HG02642 (cell line): ENCODE results near the gene KCNN3.
A peak's percentile ranks its signal among the peaks of the same experiment; 100 is the strongest.

Source experiments
- ATAC-seq: cut with Tn5 transposase; IDR thresholded peaks from one replicate; pipeline ENCODE4 v1.9.1; 2021; ENCODE audit warnings: mild to moderate bottlenecking; ENCODE audit not compliant: unreplicated experiment, poor library complexity

KCNN3 gene

DNA sequence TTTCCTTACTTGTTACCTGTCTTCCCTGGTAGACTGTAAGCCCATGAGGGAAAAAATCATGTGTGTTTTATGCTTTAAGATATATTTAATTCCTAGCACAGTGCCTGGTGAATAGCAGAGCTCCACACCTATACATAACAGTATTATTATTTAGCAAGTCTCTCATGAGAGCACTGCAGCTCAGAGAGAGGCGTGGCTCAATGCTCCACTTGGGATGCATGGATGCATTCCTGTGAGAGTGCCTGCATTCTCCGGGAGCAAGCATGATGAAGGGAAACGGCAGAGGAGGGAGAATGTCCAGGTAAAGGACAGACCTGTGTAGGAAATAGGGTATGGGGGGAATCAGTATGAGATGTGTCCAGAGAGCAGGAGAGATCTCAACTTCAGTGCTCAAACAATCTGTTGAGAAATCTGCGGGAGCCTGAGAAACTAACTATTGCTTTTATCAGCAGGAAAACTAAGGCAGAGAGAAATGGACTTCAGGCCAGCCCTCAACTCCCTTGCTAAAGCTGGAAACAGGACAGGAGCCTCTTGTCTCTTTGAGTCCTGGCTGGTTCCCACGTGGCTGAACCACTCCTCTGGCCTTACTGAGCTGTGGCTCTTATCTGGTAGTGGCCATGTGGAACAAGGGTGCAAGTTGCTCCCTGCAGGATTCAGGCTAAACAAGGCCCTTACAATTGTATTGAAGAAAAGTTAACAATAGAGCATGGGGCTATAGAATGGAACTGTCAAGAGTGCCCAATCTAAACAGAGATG is 113.1 kb downstream of the KCNN3 start:
- ATAC-seq = no peak

DNA sequence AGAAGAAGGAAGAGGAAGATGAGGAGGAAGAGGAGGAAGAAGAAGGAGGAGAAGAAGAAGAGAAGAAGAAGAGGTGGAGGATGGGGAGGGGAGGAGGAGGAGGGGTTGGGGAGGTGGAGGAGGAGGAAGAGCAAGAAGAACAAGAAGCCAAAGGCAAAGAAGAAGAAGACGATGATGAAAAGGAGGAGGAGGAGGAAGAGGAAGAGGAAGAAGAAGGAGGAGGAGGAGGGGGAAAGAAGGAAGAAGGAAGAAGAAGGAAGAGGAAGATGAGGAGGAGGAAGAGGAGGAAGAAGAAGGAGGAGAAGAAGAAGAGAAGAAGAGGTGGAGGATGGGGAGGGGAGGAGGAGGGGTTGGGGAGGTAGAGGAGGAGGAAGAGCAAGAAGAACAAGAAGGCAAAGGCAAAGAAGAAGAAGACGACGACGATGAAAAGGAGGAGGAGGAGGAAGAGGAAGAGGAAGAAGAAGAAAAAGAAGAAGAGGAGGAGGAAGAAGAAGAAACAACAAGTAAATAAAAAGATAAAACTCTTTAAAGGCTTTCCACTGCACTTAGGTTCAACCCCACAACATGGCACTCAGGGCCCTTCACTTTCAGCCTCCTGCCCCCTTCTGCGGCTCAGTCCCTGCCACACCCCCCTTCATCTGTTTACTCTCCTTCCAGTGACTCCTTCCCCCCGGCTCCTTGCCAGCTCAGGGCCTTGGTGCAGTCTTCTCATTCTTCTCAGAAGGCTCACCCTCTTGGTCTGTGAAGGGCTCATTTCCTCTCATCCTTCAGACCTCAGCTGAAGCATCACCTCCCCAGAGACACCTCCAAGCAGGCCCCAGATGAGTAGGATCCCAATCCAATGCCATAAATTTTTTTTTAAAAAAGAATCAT is 114.0 kb downstream of the KCNN3 start:
- ATAC-seq = no peak

DNA sequence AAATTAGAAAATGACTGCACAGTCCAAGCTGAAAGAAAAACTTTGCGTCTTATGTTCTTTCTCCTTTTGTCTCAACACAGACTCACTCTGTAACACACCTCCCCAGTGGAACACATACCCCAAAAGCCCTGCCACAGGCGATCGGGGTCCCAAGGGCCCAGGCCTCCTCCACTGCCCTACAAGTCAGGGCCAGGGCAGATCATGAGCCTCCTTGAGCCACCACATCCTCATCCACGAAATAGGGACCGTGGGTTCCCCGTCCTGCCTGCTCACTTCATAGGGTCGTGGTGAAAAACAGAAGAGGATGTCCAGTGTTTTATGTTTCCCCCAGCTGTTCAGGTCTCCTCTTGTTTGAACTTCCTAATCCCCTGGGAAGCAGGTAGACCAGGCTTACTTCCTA is 116.7 kb downstream of the KCNN3 start:
- no peak for ATAC-seq

GRCh38 chr1:154752273-154753030 is 117.6 kb downstream of the KCNN3 start:
- no peak for ATAC-seq

DNA sequence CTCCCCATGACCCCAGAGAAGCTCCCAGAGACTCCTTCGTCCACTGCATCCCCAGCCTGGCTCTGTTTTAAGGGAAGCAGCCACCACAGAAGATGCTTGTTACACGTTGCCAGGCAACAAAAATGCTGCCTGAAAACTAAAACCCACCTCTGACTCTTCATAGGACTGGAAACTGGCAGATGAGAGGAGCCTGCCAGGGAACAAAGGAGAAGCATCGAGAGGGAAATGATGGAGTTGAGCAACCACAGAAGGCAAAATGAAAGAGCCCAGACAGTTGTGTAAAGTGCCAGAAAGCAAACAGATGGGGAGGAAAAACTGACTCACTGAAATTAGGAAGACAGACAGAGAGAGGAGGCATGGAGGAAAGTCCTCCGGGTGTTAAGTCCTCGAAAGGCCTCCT is 118.4 kb downstream of the KCNN3 start:
- ATAC-seq = no peak

DNA sequence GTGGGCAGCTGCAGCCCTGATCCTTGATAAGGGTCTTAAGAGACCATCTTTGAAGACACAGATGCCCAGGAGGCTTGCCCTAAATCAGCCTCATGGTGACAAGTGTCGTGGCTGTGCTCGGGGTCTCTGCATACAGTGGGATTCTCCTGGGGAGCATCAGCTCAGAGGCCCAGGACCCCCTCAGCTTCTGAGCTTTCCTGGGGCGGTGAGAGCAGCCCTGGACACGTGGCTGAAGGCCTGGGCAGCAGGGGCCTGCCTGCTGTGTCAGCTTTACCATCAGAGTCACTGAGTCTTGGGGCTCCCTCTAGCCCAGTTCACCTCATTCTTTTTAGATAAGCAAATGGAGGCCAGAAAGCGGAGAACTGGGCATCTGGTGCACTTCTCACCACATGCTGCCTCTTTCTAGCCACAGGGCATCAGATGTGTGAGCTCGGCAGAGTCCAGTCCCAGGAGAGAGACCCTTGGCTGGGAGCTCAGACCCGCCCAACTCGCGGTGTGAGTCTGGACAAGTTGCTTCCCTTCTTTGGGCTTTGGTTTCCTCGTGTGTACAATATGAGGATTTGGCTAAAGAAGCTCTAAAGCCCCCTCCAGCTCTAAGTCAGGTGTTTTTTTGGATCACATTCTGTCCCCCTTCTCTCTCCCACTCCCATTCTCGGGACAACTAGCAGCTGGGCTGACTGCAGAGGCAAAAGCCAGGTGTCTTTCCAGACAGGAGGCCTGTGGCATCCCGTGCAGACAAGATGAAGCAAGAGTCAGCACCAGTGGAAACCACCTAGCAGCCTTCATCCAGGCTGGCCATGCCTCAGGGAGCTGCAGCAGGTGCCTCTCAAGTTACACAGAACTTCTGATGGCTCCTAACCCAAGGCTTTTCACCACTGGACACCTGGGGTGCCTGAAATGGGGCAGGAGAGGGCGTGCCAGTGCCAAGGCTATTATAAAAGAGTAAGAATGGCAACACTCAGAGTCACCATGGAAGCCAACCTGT is 119.1 kb downstream of the KCNN3 start:
- no peak for ATAC-seq

DNA sequence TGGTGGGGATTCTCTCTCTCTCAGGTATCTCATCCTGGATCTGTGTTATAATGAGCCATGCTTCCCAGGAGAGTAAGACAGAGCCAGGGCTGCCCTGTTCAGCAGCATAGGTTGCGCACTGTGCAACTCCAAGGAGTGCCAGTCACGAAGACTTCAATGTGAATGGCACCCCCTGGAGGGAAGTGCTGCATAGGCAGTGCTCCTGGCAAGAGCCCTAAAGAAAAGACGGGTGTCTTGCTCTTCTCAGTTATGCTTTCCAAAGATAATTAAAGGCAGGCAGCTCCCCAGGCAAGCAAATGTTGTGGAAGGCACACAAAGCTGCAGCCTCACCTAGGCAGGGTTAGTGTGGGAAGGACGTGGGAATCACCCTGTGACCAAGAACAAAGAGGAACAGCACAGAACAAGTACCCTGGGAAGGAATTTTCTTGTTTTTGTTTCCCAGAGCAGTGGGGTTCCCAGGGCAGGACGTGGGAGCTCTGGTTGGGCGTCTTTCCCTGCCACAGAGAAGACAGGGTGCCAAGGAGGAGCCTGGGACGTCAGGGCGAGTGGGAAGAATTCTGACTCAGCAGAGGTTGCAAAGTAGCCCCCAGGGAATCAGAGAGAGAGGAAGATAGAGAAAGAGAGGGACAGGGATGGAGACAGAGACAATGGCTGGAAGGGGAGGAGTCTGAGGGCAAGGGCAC is 120.9 kb downstream of the KCNN3 start:
- ATAC-seq = no peak

- ATAC-seq = no peak
Observed at GRCh38 chr1:154748405-154748775, 121.7 kb downstream of the KCNN3 start.

GRCh38 chr1:154747740-154748404 is 122.2 kb downstream of the KCNN3 start:
- ATAC-seq = peak; percentile 70

DNA sequence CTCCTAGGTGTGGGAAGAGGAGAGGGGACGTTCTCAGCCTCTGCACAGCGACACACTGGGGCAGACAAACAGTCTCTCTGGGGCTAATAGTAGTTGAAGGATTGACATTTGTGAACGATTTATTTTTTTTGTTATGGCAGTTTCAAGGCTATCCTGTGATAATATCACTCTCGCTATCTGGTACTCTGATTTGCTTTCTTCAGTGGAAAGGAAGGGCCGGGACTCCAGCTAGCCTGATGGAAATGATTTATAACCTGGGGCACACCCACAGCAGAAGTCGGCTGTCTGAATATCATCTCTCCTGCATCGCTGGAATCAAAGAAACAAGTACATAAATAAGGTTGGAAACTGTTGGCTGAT is 122.7 kb downstream of the KCNN3 start:
- ATAC-seq = no peak

DNA sequence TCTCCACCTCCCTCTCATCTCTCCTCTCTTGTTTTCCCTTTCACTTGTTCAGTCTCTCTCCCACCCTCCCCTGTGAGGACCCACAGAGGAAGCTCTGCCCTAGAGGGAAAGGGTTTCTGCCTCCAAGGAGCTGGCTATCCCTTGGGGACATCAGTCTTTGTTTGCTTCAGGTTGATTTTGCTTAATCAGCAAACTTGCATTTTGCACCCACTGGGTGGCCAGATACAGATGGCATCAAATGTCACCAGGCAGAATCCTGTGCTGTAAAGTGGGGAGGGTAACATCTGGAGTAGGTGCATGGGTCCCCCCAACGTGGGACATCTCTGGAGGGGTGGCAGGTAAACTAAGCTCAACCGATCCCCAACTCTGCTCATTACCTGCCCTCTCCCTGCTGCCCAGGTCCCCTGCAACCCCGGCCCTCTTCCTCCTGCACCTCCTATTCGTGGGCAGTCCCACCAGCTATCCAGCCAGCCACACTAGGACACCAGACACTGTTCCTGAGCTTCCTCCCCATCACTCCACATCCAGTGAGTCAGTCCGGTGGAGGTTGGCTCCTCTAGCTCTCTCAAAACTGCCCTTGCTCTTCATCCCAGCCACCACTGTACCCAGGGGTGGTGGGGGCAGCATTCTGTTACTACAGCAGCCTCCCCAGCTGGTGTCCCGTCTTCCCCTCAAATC is 123.3 kb downstream of the KCNN3 start:
- no peak for ATAC-seq

DNA sequence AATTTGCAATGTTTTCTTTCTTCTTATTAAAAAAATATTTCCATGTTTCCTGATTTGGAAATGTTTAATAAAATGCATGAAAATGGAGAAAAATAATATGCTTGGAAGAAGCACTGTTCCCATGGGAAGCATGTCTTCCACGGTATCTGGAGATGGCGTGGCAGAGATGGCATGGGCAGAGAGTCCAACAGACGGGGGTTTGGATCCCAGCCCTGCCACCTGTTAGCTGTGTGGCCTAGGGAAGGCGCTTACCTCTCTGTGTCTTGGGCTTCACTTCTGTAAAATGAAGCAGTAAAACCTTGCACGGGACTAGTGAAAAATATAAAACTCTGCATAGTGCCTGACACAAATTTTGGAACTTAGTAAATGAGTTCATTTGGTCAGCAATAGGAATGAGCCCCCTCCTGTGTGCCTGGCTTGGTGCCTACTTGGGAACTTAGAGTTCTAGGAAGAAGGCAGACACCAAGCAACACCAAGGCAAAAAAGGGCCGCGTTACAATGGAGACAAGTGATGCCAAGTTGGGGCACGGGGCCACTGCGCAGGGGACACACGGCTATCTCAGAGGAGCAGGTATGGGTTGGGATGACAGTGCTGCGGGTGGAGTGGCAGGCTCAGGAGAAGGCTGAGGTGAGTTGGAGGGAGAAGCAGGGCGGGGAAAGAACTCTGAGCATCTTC is 124.2 kb downstream of the KCNN3 start:
- no peak for ATAC-seq

- ATAC-seq = no peak
Observed at GRCh38 chr1:154745286-154745731, 124.8 kb downstream of the KCNN3 start.

DNA sequence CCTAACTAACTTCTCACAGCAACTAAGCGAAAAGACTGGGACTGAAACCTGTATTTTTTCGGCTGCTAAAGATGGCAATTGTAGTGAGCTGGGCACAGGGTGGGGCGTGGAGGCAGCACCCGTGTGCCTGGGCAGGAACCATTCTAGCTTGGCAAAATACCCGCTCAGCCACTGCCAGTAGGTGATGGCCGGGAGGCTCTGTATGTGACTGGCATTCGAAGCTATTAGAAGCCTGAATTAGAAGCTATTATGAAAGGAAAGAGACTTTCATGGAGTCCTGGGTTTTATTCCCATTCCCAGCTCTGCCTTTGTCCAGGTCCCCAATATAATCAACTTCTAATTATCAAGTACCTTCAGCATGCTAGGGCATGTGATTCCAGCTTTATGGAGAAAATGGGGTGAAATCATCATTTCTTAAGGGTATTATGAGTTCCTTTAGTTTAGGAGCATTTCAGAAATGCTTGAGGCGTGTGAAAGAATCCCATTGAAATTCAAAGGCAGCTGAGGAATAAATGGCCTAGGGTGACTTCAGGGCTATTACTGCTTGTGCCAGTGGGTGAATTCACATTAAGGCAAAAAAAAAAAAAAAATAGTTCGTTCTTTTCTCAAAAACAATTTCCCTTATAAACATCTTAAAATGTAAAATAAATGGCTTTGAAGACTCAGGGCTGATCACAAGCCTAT is 125.6 kb downstream of the KCNN3 start:
- ATAC-seq = no peak

DNA sequence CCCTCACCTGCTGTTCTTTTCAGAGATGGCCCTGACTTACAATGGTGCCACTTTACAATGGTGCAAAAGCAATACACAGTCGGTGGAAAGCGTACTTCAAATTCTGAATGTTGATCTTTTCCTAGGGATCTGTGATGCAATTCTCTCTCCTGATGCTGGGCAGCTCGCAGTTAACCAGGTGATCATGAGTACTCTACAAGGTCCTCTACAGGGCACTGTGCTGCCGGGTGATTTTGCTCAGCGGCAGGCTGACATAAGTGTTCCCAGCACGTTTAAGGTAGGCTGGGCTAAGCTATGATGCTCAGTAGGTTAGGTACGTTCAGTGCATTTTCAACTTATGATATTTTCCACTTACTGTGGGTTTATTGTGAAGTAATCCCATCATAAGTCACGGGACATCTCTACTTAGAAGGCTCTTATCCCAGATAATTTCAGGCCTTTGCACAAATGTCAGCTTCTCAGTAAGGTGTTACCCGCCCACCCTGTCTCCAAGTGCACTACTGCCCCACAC is 126.5 kb downstream of the KCNN3 start:
- no peak for ATAC-seq

DNA sequence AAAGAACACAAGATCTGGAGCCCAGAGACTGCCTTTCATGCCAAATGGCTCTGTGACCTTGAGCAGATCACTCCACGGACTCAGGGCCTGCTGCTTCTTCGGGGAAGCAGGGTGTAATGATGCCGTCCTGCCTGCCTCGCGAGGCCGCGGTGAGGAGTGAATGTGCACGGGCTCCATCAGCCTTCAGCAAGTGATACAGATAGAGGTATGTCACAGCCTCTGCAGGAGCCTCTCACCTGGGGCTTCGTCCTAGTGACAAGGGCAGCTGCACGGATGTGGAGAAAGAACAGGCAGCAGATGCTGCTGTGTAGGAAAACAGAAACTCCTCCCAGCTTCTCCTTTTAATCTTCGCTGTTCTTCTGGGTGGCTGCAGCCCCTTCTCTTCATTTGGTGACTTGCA is 127.5 kb downstream of the KCNN3 start:
- ATAC-seq = no peak
